ENCODE results near the gene SACS. TPM values are rescaled to one million over a fixed set of nuclear protein-coding genes. Genes with fewer than 3 reads are reported as not detected.
"Not testable (repeated sequence)": the region's sequence is repeated elsewhere in the genome, so short reads cannot be mapped to it uniquely, and the experiment has no call there.

SACS gene
- total RNA-seq, 1 experiment from 2014 or later: 33.4 TPM

DNA sequence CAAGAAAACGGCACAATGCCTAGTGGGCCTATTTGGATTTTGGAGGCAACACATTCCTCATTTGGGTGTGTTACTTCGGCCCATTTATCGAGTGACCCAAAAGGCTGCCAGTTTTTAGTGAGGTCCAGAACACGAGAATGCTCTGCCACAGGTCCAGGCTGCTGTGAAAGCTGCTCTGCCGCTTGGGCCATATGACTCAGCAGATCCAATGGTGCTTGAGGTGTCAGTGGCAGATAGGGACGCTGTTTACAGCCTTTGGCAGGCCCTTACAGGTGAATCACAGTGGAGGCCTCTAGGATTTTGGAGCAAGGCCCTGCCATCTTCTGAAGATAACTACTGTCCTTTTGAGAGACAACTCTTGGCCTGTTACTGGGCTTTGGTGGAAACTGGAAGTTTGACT lies 118.7 kb downstream of the SACS start:
- H3K79me2 ChIP-seq (ENCODE audit: insufficient read depth, low read length); H3K4me2 ChIP-seq (ENCODE audit: low read length); H3K27ac ChIP-seq (ENCODE audit: low read depth, low read length); H3K9me3 ChIP-seq (ENCODE audit: control insufficient read depth in 1 of 2, insufficient read depth in 1 of 2, low read depth in 1 of 2, low read length in 2 of 2); H4K20me1 ChIP-seq (ENCODE audit: insufficient read depth); RAD21 ChIA-PET (ENCODE audit: low non-redundant PET in 1 of 2, low total read pairs in 2 of 2, uncharacterized antibody in 2 of 2, unreplicated experiment in 2 of 2); ATAC-seq; H3K4me1 ChIP-seq (ENCODE audit: control insufficient read depth in 1 of 2, insufficient read depth in 2 of 2, low read length in 2 of 2); H3K4me3 ChIP-seq (replicated peaks in 1 of 2; ENCODE audit: low read depth in 1 of 2, low read length in 2 of 2); POLR2A ChIA-PET; H2AFZ ChIP-seq (ENCODE audit: low read depth, low read length, poor library complexity, severe bottlenecking); H3K27me3 ChIP-seq (ENCODE audit: insufficient read depth, low read length); DNase-seq (ENCODE audit: low read depth, low spot score); CTCF ChIA-PET; H3K36me3 ChIP-seq (ENCODE audit: control insufficient read depth in 1 of 2, insufficient read depth in 2 of 2, low read length in 2 of 2); H3K9me2 ChIP-seq (ENCODE audit: insufficient read depth); H3K9ac ChIP-seq (ENCODE audit: low read length); BruUV-seq (replicated peaks): not testable (repeated sequence)
- intact Hi-C loops (cut with micrococcal nuclease): loop anchor here (5.0 kb wide), 1 partner anchor 373 kb away; no protein-coding TSS in a partner anchor

DNA sequence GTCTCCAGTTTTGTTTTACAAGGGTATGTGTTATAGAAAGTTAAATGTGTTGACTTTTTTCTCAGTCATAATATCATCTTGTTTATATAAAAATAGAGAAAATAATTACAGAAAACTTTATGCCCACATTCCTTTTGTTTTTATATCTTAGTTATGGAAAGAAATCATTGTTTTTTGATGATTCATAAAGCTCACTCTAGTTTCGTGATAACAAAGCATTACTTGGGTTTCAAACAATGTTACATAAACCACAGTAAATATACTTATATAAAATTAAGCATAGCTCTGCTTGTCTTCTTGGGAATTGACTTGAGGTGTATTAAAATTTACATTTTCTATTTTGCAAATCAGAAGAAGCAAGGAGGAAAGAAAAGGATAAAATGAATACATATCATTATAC lies 140.9 kb downstream of the SACS start:
- H3K36me3 ChIP-seq (ENCODE audit: control insufficient read depth in 1 of 2, insufficient read depth in 2 of 2, low read length in 2 of 2): no peaks in the 10 kb centered on the region
- DNase-seq (ENCODE audit: low read depth, low spot score) (no peak), ATAC-seq (no peak)
- H3K9ac ChIP-seq (ENCODE audit: low read length): no peak overlapping the region
- no TSS peak for BruUV-seq (replicated peaks)
- no peaks in the 10 kb centered on the region for H3K9me3 ChIP-seq (ENCODE audit: control insufficient read depth in 1 of 2, insufficient read depth in 1 of 2, low read depth in 1 of 2, low read length in 2 of 2)
- no peak overlapping the region for H3K4me2 ChIP-seq (ENCODE audit: low read length)
- no peaks in the 10 kb centered on the region for H4K20me1 ChIP-seq (ENCODE audit: insufficient read depth)
- H2AFZ ChIP-seq (ENCODE audit: low read depth, low read length, poor library complexity, severe bottlenecking): no peak overlapping the region
- ChIA-PET RAD21 (ENCODE audit: low non-redundant PET in 1 of 2, low total read pairs in 2 of 2, uncharacterized antibody in 2 of 2, unreplicated experiment in 2 of 2) (no interaction called here), CTCF (no interaction called here), POLR2A (no interaction called here)
- no peaks in the 10 kb centered on the region for H3K79me2 ChIP-seq (ENCODE audit: insufficient read depth, low read length)
- intact Hi-C loops (cut with micrococcal nuclease): no loop called here
- H3K27me3 ChIP-seq (ENCODE audit: insufficient read depth, low read length): no peaks in the 10 kb centered on the region
- no peak overlapping the region for H3K4me3 ChIP-seq (replicated peaks in 1 of 2; ENCODE audit: low read depth in 1 of 2, low read length in 2 of 2)
- no peaks in the 10 kb centered on the region for H3K9me2 ChIP-seq (ENCODE audit: insufficient read depth)
- no peak overlapping the region for H3K27ac ChIP-seq (ENCODE audit: low read depth, low read length)
- H3K4me1 ChIP-seq (ENCODE audit: control insufficient read depth in 1 of 2, insufficient read depth in 2 of 2, low read length in 2 of 2): no peaks in the 10 kb centered on the region
- TF ChIP-seq POLR2AphosphoS5 (IDR thresholded peaks at IDR 0.05; ENCODE audit: low read depth, low read length) (no peak), FOSL1 (IDR thresholded peaks at IDR 0.05; ENCODE audit: low read depth) (no peak), TCF7L2 (IDR thresholded peaks at IDR 0.05; ENCODE audit: borderline replicate concordance, extremely low read depth, insufficient read depth, insufficient read length) (no peak), RAD21 (IDR thresholded peaks at IDR 0.05; ENCODE audit: low read depth) (no peak), ZNF274 (IDR thresholded peaks at IDR 0.05; ENCODE audit: low read depth, low read length) (no peak), EZH2phosphoT487 (IDR thresholded peaks at IDR 0.05; ENCODE audit: borderline replicate concordance) (no peak), JUND (IDR thresholded peaks at IDR 0.05) (no peak), EZH2 (IDR thresholded peaks at IDR 0.05) (no peak), ZFX (IDR thresholded peaks at IDR 0.05) (no peak), ELF1 (IDR thresholded peaks at IDR 0.05; ENCODE audit: borderline replicate concordance, low read depth) (no peak), POLR2A (IDR thresholded peaks at IDR 0.05; ENCODE audit: borderline replicate concordance, extremely low read depth, insufficient read depth, insufficient read length) (no peak), YY1 (IDR thresholded peaks at IDR 0.05; ENCODE audit: extremely low read depth, insufficient replicate concordance, low read depth, low read length) (no peak), SP1 (IDR thresholded peaks at IDR 0.05; ENCODE audit: low read depth) (no peak), CBX3 (IDR thresholded peaks at IDR 0.05; ENCODE audit: low read depth) (no peak), SRF (IDR thresholded peaks at IDR 0.05; ENCODE audit: low read depth) (no peak), CEBPB (IDR thresholded peaks at IDR 0.05; ENCODE audit: low read depth) (no peak)
- TF ChIP-seq, protein P1, sequence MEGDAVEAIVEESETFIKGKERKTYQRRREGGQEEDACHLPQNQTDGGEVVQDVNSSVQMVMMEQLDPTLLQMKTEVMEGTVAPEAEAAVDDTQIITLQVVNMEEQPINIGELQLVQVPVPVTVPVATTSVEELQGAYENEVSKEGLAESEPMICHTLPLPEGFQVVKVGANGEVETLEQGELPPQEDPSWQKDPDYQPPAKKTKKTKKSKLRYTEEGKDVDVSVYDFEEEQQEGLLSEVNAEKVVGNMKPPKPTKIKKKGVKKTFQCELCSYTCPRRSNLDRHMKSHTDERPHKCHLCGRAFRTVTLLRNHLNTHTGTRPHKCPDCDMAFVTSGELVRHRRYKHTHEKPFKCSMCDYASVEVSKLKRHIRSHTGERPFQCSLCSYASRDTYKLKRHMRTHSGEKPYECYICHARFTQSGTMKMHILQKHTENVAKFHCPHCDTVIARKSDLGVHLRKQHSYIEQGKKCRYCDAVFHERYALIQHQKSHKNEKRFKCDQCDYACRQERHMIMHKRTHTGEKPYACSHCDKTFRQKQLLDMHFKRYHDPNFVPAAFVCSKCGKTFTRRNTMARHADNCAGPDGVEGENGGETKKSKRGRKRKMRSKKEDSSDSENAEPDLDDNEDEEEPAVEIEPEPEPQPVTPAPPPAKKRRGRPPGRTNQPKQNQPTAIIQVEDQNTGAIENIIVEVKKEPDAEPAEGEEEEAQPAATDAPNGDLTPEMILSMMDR (IDR thresholded peaks at IDR 0.05 in 2 of 3, conservative IDR thresholded peaks at IDR 0.05 in 1 of 3; ENCODE audit: borderline replicate concordance in 1 of 3, insufficient read depth in 1 of 3, low read depth in 2 of 3, low read length in 2 of 3): no peak
- TF ChIP-seq, protein P2, sequence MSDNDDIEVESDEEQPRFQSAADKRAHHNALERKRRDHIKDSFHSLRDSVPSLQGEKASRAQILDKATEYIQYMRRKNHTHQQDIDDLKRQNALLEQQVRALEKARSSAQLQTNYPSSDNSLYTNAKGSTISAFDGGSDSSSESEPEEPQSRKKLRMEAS (IDR thresholded peaks at IDR 0.05): no peak
- TF ChIP-seq, protein P3, sequence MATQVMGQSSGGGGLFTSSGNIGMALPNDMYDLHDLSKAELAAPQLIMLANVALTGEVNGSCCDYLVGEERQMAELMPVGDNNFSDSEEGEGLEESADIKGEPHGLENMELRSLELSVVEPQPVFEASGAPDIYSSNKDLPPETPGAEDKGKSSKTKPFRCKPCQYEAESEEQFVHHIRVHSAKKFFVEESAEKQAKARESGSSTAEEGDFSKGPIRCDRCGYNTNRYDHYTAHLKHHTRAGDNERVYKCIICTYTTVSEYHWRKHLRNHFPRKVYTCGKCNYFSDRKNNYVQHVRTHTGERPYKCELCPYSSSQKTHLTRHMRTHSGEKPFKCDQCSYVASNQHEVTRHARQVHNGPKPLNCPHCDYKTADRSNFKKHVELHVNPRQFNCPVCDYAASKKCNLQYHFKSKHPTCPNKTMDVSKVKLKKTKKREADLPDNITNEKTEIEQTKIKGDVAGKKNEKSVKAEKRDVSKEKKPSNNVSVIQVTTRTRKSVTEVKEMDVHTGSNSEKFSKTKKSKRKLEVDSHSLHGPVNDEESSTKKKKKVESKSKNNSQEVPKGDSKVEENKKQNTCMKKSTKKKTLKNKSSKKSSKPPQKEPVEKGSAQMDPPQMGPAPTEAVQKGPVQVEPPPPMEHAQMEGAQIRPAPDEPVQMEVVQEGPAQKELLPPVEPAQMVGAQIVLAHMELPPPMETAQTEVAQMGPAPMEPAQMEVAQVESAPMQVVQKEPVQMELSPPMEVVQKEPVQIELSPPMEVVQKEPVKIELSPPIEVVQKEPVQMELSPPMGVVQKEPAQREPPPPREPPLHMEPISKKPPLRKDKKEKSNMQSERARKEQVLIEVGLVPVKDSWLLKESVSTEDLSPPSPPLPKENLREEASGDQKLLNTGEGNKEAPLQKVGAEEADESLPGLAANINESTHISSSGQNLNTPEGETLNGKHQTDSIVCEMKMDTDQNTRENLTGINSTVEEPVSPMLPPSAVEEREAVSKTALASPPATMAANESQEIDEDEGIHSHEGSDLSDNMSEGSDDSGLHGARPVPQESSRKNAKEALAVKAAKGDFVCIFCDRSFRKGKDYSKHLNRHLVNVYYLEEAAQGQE (IDR thresholded peaks at IDR 0.05; ENCODE audit: low read depth): no peak
